TTC549 (cell line): ENCODE data around the gene PAPPA.

Experiments
- FAIRE-seq: peaks from 2 replicates; lab custom pipeline; 2012; peaks lifted over from hg19 to GRCh38; lab: Jason Lieb, UNC

PAPPA gene

DNA sequence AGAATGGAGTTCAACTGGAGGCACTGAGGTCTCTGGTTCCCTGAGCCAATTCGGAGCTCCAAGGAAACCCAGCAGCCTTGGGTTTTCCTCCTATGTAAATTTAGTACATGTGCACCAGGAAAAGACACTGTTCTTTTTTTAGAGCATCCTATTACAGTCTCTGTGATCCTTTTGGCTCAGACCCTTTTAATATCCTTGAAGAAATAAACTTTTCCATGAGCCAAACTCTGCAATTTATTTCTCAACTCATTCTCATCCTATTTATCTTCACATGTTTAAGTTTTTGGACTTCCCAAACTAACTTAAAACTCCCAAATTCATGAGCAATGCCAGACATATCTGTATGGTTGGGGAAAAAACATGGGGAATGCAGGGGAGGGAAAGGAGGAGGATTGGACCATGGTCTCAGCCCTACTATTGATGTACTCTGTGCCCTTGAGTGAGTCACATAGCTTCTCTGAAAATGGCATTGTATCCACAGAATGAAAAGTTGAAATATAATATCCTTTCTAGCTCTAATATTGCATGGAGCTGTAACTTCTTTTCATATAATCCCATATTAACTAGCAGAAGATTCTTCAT lies 76.6 kb downstream of the PAPPA start:
- FAIRE-seq, result no peak

DNA sequence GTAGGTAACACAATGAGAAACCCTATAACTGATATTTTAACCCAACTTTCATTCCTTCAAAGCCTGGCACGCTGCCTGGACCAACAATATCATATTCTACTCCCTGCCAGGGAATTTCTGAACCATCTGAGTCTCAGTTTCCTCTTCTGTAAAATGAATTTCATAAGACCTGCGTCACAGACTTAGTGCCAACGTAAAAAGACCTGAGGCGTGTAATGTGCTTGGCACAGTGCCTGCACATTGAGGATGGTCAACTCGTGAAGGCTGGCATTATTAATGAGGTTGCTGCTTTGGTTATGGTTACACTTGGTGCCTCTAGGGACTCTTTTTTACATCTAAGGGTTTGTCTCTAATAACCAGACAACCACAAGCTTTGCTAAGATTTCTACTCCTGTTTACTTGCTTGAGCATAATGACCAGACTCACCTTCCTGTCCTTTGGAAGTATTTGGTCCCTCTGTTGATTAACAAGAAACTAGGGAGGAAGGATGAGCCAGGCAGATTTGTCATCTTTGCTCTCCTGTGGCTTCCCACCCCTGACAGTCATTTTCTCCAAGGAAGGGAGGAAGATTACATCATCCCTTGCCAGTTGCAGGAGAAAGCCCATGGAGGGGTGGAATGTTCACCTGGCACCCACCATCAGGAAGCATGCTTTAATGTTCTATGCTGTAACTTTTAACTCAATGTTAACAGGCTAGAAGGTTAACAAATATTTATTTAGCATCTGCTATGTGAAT lies 79.0 kb downstream of the PAPPA start:
- FAIRE-seq, result no peak

DNA sequence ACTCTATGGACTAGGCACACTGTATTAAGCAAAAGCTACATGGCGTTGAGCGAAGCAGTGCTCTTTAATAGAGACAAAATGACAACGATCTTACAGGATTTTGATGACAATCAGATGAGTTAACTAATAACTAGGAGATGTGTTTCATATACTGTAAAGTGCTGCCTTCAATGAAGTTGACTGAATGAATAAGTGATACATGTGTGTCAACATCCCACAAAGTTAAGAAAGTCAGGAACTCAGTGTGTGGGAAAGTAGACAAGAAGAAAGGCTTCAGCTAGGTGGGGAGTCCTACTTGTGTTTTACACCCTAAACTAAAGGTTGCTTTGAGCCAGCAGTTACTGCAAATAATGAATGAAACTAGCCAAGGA lies 79.6 kb downstream of the PAPPA start:
- FAIRE-seq, result no peak

DNA sequence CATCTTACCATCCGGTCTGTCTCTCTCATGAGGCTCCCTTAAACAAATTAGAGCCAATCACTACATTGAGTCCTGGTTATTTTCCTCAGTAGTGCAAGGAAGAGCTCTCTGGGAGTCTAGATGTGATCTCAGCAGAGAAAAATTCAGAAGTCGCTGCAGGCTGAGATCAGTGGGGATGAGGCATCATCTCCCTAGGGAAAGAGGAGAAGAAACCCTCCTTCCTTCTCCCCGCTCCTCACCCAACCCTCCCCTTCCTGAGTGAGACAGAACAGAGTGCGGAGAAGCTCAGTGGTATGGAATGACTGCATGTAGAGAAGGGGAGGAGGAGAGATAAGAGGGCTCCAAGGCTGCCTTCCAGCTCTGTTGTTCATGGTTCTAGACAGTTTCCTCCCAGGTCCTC lies 80.5 kb downstream of the PAPPA start:
- no peak for FAIRE-seq

DNA sequence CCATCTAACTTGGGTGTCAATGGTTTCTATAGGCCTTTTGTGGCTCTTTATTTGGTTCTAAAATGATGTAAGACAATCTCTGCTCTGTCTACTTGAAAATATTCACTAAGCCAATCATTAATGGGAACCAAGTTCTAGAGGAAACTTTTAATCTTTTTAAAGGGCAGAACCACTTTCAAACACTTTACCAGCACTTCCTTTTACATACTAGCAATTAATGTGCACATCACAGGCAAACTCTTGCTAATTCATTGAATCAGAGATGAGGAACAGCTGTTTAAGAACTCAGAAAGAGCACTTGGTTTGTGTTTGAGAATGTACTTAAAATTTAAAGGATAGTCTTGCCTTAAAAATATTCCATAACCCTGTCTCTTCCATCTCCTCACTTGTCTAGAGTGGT lies 83.4 kb downstream of the PAPPA start:
- no peak for FAIRE-seq

DNA sequence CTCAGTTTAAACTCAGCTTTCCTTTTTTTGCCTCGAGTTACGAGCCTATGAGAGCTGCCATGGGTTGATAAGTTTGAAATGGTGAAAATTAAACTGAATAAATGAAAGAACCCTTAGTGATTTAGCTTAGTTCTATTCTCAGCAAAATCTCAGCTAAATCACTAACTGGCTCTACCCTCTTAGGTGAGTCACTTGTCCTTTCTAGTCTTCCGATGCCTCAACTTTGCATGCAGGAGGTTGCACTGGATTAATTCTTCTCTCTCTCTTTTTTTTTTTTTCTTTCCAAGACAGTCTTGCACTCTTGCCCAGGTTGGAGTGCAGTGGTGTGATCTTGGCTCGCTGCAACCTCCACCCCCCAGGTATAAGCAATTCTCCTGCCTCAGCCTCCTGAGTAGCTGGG lies 83.9 kb downstream of the PAPPA start:
- no peak for FAIRE-seq

DNA sequence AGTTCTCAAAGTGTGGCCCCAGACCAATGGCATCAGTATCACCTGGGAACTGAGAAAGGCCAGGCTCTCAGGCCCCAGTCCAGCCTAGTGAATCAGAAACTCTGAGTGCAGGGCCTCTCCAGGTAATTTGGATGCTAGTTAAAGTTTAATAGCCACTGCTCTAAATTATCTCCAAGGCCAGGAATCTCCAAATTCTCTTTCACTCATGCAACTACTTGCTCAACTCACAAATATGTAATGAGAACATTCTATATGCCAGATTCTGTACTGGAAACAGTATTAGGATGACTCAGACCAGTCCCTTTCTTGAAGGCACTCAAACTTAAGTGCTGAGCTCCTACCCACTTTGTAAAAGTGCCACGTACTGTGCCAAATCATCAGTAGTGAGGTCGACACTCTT lies 84.6 kb downstream of the PAPPA start:
- FAIRE-seq, result no peak

DNA sequence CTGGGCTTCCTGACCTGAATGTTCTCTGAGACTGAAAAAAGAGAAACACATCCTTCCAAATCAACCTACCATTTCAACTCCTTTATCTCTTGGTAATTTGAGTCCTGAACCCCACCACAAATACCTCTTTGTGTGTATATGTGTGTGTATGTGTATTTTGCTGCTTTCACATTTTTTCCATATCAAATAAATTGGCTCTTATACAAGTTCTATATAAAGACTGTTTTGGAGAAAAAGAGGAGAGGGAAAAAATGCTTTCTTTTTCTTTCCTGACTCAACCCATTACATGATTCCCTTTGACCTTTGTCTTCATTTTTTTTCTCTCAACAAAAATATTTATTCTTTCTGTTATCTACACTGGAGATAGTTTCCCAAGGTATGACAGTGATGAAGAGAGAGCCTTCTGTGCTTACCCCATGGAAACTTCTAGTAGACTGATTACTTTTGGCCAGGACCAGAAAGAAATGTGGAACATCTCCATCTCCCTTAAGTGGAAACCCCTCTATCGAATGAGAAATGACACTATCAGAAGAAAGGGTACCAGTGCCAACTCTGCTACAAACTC lies 85.3 kb downstream of the PAPPA start:
- no peak for FAIRE-seq

DNA sequence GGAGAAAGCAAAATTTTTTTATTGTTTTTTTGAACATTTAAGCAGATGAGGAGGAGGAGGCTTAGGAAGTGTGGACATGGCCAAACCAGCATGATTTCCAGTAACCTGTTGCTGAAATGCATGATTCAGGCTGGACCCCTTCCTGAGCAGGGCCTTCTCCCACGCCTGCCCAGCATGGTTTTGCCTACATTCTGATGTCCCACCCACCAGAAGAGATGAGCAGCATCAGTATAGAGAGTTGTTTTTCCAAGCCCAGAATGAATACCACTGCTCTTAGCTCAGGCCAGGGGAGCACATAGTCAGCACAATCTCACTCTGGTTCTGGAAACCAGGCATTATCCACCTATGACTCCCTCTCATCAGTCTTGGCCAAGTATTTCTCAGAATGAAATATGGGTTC lies 90.1 kb downstream of the PAPPA start:
- no peak for FAIRE-seq

DNA sequence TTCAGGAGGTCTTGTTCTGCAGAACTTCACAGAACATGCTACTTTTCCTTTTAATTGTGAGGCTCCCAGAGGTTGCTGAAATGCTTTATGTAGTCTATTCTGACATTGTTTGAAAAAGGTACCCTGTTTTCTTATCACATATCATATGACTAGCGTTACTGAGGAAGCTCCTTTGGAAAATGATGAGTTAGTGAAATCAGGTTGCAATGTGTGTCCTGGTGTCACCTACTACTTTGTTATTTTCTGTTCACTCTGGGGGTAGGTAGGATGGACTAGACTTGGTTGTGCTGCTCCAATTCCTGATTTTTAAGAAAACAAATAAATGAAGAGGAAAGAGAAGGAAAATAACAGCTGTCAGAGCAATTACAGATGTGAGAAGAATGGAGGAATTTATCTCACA lies 93.7 kb downstream of the PAPPA start:
- FAIRE-seq, result no peak

DNA sequence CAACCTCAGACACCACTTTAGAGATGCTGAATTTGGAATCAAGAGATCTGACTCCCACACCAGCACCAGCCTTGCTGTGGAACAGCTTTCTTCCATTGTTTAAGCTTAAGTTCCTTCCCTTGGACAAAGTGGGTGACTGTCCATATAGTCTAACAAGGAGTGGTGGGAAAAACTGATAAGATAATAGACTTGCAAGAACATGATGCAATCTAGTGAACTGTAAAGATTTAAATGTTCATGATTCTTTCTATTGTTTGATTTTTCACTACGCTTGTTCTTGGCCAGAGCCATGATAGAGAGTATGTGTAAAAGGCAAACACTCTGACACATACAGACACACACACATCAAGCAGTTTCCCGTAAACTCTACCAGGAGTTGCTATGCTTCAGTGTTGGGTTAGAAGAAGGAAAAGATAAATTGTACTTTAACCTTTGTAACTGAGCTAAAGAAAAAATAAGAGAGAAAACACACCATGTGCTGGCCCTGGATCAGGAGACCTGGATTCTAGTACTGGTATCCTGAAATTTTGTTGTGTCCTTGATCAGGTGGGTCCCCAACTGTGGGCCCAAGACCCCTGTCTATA lies 94.3 kb downstream of the PAPPA start:
- FAIRE-seq, result no peak

DNA sequence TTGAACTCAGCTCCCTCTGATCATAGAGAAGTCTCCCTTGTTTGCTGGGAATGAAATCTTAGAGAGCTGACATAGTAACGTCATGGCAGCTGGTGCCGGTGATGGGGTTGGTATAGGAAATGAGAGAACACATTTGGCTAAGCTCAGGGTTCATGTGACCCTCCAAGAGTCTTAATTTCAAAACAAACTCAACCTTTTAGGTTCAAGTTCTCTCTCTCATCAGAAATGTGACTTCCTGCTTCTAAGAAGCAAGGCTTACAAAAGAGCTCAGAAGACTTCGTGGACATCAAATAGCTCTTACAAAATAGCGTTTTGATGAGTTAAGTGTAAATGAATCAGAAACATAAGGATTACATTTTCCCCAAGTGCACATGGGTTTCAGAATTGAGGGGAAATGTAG lies 97.3 kb downstream of the PAPPA start:
- no peak for FAIRE-seq

DNA sequence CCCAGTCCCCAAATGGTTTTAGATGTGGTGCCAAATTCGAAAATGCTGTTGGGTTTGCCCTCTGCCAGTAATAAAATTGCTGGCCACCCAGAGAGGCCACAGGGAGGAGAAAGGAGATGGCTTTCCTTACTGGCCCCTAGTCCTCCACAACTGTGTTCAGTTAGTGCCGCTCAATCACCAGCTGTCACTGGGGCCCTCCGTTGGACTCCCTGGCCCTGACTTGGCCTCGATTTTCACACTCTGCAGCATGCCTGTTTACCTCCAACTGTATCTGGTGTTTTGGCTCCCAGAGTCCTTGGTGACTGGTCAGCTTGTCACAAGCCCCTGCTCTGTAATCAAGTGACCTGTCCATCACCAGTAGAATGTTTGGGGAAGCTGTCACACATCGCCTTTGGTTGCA lies 97.8 kb downstream of the PAPPA start:
- FAIRE-seq, result no peak

DNA sequence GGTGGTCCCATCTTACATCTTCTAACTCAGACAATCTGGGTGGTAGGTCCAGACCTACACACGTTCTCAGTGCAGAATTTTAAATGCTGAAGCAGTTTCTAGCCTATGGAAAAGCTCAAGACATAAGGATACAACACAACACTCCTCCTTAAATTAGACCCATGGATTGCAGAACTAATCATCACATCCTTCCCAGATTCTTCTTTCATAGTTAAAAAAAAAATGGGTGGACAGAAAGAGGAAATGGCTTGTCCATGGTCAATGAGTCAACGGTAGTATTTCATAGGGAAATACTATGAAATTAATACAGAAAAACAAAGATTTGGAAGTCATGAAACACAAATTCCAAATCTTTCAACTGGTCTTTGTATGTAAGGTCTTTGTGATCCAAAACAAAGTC lies 106.9 kb downstream of the PAPPA start:
- FAIRE-seq, result no peak

DNA sequence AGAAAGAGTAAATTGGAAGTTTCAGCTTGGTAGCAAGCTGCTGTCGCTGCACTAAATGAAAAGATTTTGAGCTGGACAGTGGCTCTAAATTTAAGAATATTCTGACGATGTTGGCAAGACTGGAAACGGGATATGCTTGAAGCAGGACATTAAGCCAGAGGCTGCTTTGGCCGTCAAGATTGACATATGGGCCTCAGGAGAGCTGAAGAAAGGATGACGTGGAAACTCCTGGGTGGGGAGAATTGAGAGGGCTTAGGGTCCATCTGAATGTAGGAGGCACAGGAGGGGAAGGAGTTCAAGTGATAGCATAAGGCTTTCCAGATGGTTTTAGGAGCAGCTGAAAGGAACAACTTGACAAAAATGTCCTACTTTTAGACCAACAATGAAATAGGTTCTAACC lies 108.9 kb downstream of the PAPPA start:
- no peak for FAIRE-seq

DNA sequence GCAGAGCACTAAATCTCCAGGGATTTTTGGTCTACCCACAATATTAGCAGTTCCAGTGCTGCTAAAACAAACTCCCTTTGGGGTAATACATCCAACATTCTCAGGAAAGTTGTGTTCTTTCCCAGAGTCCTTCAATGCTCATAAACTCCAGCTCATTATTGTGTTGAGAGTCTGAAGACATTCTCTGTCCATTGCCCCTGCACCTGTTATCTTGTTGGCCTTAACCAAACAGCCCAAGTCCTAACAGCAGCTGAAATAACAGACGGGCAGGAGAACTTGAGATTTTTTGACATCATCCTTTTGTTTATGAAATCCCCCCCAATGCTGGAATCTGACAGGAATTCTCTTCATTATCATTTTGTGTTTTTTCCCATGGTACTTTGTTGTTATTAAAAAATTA lies 110.8 kb downstream of the PAPPA start:
- FAIRE-seq, result no peak

DNA sequence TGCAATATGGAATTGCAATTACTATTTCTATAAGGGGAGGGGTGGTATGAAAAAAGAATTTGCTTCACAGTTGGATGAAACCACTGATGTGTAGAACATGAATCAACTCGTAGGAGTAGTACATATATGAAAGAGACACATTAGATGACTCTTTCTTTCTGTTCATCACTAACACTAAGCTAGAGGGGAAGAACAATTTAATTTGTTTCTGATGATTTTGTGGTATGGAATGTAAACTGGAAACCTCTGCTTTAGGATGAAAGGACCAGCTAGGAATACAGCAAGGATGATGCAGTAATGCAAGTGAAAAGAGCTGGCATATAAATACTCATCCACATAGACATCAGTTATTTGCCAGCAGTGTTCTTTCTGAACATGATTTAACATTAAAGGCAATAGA lies 113.4 kb downstream of the PAPPA start:
- no peak for FAIRE-seq

DNA sequence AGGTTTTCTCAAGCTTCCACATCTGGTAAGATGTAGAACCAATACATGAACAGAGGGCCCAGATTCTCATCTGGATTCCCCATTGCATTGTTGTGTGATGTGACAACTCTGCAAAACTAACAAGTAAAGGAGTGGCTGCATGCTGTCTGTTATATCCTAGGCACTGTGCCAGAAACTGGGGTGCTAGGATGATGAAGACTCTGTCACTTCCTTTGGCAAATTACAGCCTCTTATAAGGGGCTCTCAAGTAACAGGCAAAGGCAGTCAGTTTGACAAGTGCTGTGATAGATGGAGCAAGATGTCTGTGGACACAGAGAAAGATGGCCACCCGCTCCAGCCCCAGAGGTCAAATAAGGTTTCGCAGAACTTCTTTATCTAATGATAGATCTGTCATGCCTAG lies 115.7 kb downstream of the PAPPA start:
- FAIRE-seq, result no peak

DNA sequence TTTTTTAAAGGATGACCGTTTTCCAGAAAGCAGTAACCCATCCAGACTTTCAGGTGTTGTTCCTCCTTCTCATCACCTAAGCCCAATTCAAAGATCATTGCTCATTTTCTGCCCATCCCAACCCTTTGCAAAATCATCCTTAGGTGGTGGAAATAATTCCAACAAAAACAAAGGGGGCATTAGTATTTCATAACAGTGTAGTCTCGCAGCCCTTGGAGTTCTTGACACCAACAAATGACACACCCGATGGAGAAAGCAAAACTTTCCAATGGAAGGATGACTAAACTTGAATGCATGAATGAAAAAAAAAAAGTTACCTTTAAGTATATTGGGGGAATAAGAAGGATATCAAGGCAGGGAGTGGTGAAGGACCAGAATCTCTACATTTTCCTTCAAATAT lies 117.0 kb downstream of the PAPPA start:
- no peak for FAIRE-seq

DNA sequence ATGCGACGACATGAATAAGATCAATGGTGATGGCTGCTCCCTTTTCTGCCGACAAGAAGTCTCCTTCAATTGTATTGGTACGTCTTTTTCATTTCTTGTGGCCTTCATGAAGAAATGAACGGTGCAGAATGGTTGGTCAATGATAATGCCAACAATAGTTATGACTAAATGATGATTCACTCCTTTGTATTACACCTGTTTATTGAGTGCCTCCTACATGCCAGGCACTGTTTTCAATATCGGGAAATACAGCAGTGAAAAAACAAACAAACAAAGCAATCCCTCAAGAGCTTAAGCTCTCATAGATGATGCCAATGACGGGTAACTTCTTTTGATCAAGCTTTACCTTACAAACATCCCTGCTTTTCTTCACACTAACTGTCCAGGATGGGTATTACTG lies 117.7 kb downstream of the PAPPA start:
- no peak for FAIRE-seq

DNA sequence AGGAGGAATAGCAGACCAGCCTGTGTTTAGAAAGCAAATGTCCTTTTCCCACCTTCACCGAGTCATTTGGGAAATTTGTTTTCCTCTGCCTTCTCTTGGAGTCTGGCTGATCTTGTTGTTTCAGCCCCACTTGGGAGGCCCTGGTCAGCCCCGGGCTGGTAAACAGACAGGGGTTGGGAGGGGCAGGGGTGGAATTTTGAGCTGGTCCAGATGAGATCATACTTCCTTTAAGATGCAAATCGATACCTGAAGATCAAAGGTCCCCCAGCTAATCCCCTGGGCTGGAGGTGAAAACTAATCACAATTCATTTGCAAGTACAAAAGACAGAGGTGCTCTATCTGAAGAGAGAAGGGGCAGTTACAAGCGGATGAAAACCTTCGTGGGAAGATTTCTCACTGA lies 118.4 kb downstream of the PAPPA start:
- FAIRE-seq, result no peak

DNA sequence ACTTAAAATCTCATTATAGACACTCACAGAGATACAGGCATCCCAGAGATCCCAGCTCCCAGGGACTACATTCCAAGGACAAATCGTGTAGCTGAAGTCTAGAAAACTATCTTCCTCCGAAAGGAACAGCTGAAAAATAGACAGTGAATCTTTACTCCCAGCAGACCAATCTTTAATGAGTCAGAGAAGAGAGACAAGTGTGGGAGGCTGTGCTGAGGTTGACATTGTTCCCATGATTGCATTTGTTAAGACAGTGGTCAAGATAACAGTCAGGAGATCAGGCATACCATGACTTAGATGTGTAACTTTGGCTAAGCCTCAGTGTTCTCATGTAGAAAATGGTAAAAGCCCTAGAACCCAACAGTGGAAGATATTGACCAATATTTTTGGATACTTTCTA lies 120.7 kb downstream of the PAPPA start:
- FAIRE-seq, result no peak

DNA sequence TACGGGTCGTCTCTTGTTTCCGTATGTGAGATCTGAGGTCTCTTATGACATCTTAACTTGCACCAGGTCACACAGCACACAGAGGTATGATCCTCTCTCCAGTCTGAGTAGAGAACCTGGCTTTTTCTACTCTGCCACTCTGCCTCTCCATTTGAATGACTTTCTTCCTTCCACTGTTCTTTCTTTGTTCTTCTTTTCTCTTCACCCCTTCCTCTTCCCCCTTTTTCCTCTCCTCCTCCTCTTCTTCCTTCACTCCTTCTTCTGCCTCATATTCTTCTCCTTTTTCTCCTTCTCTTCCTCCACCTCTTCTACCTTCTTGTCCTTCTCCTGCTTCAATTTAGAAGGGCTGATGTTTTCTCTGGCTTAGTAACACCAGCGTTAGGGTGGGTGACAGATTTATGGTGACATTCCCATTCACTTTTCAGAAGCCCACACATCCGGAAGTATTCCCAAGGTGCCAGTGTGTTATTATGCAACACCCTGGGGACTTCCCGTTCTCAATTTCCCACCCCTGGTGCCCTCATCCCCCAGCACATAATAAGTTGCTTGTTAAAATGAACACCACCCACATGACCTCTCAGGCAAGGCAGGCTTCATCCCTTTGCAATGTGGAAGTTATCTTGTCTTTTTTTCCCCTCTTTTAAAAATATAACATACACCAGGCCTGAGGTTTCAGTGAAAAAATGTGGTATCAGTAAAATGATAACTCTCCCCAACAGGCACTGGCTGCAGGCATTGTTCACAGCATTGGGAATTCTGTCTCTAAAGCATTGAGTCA lies 122.0 kb downstream of the PAPPA start:
- no peak for FAIRE-seq
